ENCODE measurements around the gene CCL23. TPM values are rescaled to one million over a fixed set of nuclear protein-coding genes. Genes with fewer than 3 reads are reported as not detected.

The CCL23 gene
- total RNA-seq, 1 experiment from 2014 or later = not detected

DNA sequence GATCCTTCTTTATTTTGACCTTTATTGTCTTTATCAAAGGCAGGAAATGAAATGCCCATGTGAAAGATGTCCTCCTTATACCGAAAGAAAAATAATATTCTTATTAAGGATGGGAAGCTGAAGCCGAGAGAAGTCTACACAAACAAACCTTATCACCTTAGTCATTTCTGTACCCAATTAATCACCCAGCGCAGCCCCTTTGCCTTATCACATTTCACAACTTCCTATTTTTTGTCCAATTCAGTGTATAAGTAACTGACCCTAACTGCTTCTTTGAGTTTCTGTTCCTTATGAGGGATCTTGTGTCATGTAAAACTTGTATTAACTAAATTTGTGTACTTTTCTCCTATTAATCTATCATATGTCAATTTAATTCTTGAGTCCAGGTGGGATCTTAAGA lies 16.4 kb upstream of the CCL23 start:
- H3K9ac ChIP-seq (ENCODE audit: low read length) = no peak overlapping the region
- H3K27ac ChIP-seq (ENCODE audit: low read length) = no peak overlapping the region
- no peak for TF ChIP-seq EZH2 (IDR thresholded peaks at IDR 0.05; ENCODE audit: low read length, unreplicated experiment)
- TF ChIP-seq EZH2phosphoT487 (IDR thresholded peaks at IDR 0.05; ENCODE audit: borderline replicate concordance, low read length) = no peak
- TF ChIP-seq, protein P1, sequence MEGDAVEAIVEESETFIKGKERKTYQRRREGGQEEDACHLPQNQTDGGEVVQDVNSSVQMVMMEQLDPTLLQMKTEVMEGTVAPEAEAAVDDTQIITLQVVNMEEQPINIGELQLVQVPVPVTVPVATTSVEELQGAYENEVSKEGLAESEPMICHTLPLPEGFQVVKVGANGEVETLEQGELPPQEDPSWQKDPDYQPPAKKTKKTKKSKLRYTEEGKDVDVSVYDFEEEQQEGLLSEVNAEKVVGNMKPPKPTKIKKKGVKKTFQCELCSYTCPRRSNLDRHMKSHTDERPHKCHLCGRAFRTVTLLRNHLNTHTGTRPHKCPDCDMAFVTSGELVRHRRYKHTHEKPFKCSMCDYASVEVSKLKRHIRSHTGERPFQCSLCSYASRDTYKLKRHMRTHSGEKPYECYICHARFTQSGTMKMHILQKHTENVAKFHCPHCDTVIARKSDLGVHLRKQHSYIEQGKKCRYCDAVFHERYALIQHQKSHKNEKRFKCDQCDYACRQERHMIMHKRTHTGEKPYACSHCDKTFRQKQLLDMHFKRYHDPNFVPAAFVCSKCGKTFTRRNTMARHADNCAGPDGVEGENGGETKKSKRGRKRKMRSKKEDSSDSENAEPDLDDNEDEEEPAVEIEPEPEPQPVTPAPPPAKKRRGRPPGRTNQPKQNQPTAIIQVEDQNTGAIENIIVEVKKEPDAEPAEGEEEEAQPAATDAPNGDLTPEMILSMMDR (conservative IDR thresholded peaks at IDR 0.05; ENCODE audit: low read depth, low read length) = no peak
- no peak overlapping the region for H3K4me2 ChIP-seq (ENCODE audit: low read length)
- no peaks in the 10 kb centered on the region for H3K4me1 ChIP-seq (ENCODE audit: insufficient read depth, low read length)
- no peaks in the 10 kb centered on the region for H3K9me2 ChIP-seq (replicated peaks; ENCODE audit: low read length)
- DNase-seq (no peak), ATAC-seq (no peak)
- no peaks in the 10 kb centered on the region for H3K79me2 ChIP-seq (ENCODE audit: low read length)
- BruUV-seq (replicated peaks) = no TSS peak
- H4K20me1 ChIP-seq (ENCODE audit: low read length) = no peaks in the 10 kb centered on the region
- H3K4me3 ChIP-seq (ENCODE audit: low read length) = no peak overlapping the region
- peaks cover 28% of the 10 kb centered on the region for H3K27me3 ChIP-seq (ENCODE audit: low read length)
- H3K9me3 ChIP-seq (ENCODE audit: low read length) = no peaks in the 10 kb centered on the region
- intact Hi-C loops (cut with micrococcal nuclease) = no loop called here
- H3F3A ChIP-seq (ENCODE audit: low read length, unreplicated experiment) = no peaks in the 10 kb centered on the region
- ChIA-PET CTCF (no interaction called here), POLR2A (ENCODE audit: unreplicated experiment) (no interaction called here)
- no peak overlapping the region for H2AFZ ChIP-seq (ENCODE audit: low read length)
- H3K36me3 ChIP-seq (ENCODE audit: low read depth, low read length) = no peaks in the 10 kb centered on the region

DNA sequence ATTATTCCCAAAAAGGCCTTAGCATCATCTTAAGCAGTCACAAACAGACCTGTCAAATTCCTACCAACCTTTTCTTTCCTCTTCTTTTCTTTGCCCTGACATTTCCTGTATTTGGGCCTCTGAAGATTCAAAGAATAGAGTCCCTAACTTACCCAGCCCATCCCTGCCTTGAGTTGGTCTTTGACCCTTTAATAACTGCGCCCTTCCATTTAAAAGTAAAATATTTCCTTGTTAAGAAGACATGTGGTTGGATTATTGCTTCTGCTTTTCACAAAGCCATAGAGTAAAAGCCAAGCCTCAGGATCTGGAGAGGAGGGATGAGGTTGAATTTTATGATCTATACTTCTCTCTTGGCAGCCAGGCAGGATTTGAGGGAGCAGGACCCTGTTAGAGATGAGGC lies 13.2 kb upstream of the CCL23 start:
- H3F3A ChIP-seq (ENCODE audit: low read length, unreplicated experiment) = no peaks in the 10 kb centered on the region
- no peaks in the 10 kb centered on the region for H3K9me2 ChIP-seq (replicated peaks; ENCODE audit: low read length)
- no peaks in the 10 kb centered on the region for H3K9me3 ChIP-seq (ENCODE audit: low read length)
- peaks cover 29% of the 10 kb centered on the region for H3K27me3 ChIP-seq (ENCODE audit: low read length)
- H3K4me2 ChIP-seq (ENCODE audit: low read length) = no peak overlapping the region
- no peak overlapping the region for H2AFZ ChIP-seq (ENCODE audit: low read length)
- DNase-seq = no peak
- intact Hi-C loops (cut with micrococcal nuclease) = no loop called here
- no peak for ATAC-seq
- no peaks in the 10 kb centered on the region for H3K79me2 ChIP-seq (ENCODE audit: low read length)
- TF ChIP-seq EZH2phosphoT487 (IDR thresholded peaks at IDR 0.05; ENCODE audit: borderline replicate concordance, low read length) (no peak), EZH2 (IDR thresholded peaks at IDR 0.05; ENCODE audit: low read length, unreplicated experiment) (no peak)
- TF ChIP-seq, protein P1 (conservative IDR thresholded peaks at IDR 0.05; ENCODE audit: low read depth, low read length) = no peak
- BruUV-seq (replicated peaks) = no TSS peak
- CTCF ChIA-PET = no interaction called here
- H3K36me3 ChIP-seq (ENCODE audit: low read depth, low read length) = no peaks in the 10 kb centered on the region
- POLR2A ChIA-PET (ENCODE audit: unreplicated experiment) = no interaction called here
- H3K9ac ChIP-seq (ENCODE audit: low read length) = no peak overlapping the region
- no peak overlapping the region for H3K4me3 ChIP-seq (ENCODE audit: low read length)
- no peaks in the 10 kb centered on the region for H3K4me1 ChIP-seq (ENCODE audit: insufficient read depth, low read length)
- H3K27ac ChIP-seq (ENCODE audit: low read length) = no peak overlapping the region
- H4K20me1 ChIP-seq (ENCODE audit: low read length) = no peaks in the 10 kb centered on the region

DNA sequence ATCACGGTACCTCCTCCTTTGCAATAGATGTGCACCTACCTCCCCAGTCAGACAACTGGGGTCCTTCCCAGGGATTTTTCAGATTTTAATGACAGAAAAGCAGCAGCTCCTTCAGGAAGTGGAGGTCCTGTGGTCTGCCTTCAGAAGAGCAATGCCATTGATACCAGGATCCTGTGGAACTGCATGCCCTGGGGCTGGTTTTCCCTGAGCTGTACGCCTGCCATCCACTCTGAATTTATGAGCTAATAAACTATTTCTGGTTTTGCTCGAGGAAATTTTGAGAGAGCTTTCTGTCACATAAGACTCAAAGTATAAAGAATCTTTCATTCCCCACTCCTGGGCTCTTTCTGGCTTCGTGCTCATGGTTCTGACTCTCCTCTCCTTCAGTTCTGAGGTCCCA lies 10.0 kb upstream of the CCL23 start:
- H3K27me3 ChIP-seq (ENCODE audit: low read length) = peaks cover 32% of the 10 kb centered on the region
- no peak overlapping the region for H3K27ac ChIP-seq (ENCODE audit: low read length)
- TF ChIP-seq, protein P1 (conservative IDR thresholded peaks at IDR 0.05; ENCODE audit: low read depth, low read length) = no peak
- TF ChIP-seq EZH2 (IDR thresholded peaks at IDR 0.05; ENCODE audit: low read length, unreplicated experiment) (no peak), EZH2phosphoT487 (IDR thresholded peaks at IDR 0.05; ENCODE audit: borderline replicate concordance, low read length) (no peak)
- intact Hi-C loops (cut with micrococcal nuclease) = no loop called here
- no peak overlapping the region for H3K4me3 ChIP-seq (ENCODE audit: low read length)
- no peaks in the 10 kb centered on the region for H3K9me3 ChIP-seq (ENCODE audit: low read length)
- no peaks in the 10 kb centered on the region for H3K79me2 ChIP-seq (ENCODE audit: low read length)
- DNase-seq (no peak), ATAC-seq (no peak)
- no TSS peak for BruUV-seq (replicated peaks)
- CTCF ChIA-PET = no interaction called here
- H3K36me3 ChIP-seq (ENCODE audit: low read depth, low read length) = no peaks in the 10 kb centered on the region
- no peak overlapping the region for H3K9ac ChIP-seq (ENCODE audit: low read length)
- H4K20me1 ChIP-seq (ENCODE audit: low read length) = no peaks in the 10 kb centered on the region
- no peaks in the 10 kb centered on the region for H3K4me1 ChIP-seq (ENCODE audit: insufficient read depth, low read length)
- no peaks in the 10 kb centered on the region for H3F3A ChIP-seq (ENCODE audit: low read length, unreplicated experiment)
- no peak overlapping the region for H2AFZ ChIP-seq (ENCODE audit: low read length)
- H3K4me2 ChIP-seq (ENCODE audit: low read length) = no peak overlapping the region
- no peaks in the 10 kb centered on the region for H3K9me2 ChIP-seq (replicated peaks; ENCODE audit: low read length)
- POLR2A ChIA-PET (ENCODE audit: unreplicated experiment) = no interaction called here
